GM10266 (cell line): ENCODE results near the gene UROC1.

Experiments
- DNase-seq: peaks from one replicate; pipeline ENCODE4 v3.0.0; 2012; ENCODE audit errors: extremely low spot score
- CTCF ChIP-seq: IDR thresholded peaks from 2 replicates; pipeline ENCODE4 v1.5.1; 2012; ENCODE audit warnings: mild to moderate bottlenecking, low read depth; ENCODE audit not compliant: control insufficient read depth, insufficient read depth; ENCODE audit errors: missing control alignments

UROC1 gene

GRCh38 chr3:126434264-126434590 is 83.3 kb downstream of the UROC1 start:
- TF ChIP-seq CTCF, result no peak
- DNase-seq, result no peak

GRCh38 chr3:126433496-126434263 is 83.9 kb downstream of the UROC1 start:
- no peak for DNase-seq
- no peak for TF ChIP-seq CTCF

- DNase-seq, result no peak
- no peak for TF ChIP-seq CTCF
Measured at GRCh38 chr3:126433105-126433430, 84.5 kb downstream of the UROC1 start.

- TF ChIP-seq CTCF, result no peak
- no peak for DNase-seq
Measured at GRCh38 chr3:126432361-126433104, 85.0 kb downstream of the UROC1 start.
